Measurements from ENCODE around the gene RPL41.

Gene RPL41

GRCh38 chr12:56102683-56103065 is 13.8 kb upstream of the RPL41 start:
- TF ChIP-seq CTCF (conservative IDR thresholded peaks at IDR 0.05; ENCODE audit: control insufficient read depth, insufficient read depth, low read depth, low read length), result no peak
- no peak for DNase-seq (ENCODE audit: low read depth)
- H3K4me3 ChIP-seq (ENCODE audit: control insufficient read depth, low read depth, low read length), result no peak overlapping the region

GRCh38 chr12:56103066-56103711 is 13.2 kb upstream of the RPL41 start:
- DNase-seq (ENCODE audit: low read depth), result no peak
- no peak for TF ChIP-seq CTCF (conservative IDR thresholded peaks at IDR 0.05; ENCODE audit: control insufficient read depth, insufficient read depth, low read depth, low read length)
- peak overlapping the region; percentile 92 for H3K4me3 ChIP-seq (ENCODE audit: control insufficient read depth, low read depth, low read length)

- peak overlapping the region; percentile 92 for H3K4me3 ChIP-seq (ENCODE audit: control insufficient read depth, low read depth, low read length)
- no peak for TF ChIP-seq CTCF (conservative IDR thresholded peaks at IDR 0.05; ENCODE audit: control insufficient read depth, insufficient read depth, low read depth, low read length)
- no peak for DNase-seq (ENCODE audit: low read depth)
Observed at GRCh38 chr12:56103823-56104108, 12.7 kb upstream of the RPL41 start.

GRCh38 chr12:56104109-56104814 is 12.2 kb upstream of the RPL41 start, which contains the start of gene PA2G4:
Gene PA2G4 (plus strand): TSS chr12:56104559. CDS start chr12:56104738, 179 bp downstream.
- H3K4me3 ChIP-seq (ENCODE audit: control insufficient read depth, low read depth, low read length), result peak within 1 kb of the TSS; percentile 92
- TF ChIP-seq CTCF (conservative IDR thresholded peaks at IDR 0.05; ENCODE audit: control insufficient read depth, insufficient read depth, low read depth, low read length), result no peak
- DNase-seq (ENCODE audit: low read depth), result peak; percentile 98

- DNase-seq (ENCODE audit: low read depth), result peak; percentile 16
- H3K4me3 ChIP-seq (ENCODE audit: control insufficient read depth, low read depth, low read length), result peak overlapping the region; percentile 92
- TF ChIP-seq CTCF (conservative IDR thresholded peaks at IDR 0.05; ENCODE audit: control insufficient read depth, insufficient read depth, low read depth, low read length), result no peak
Observed at GRCh38 chr12:56104815-56105608, 11.4 kb upstream of the RPL41 start.

GRCh38 chr12:56105609-56105902 is 10.9 kb upstream of the RPL41 start:
- no peak for DNase-seq (ENCODE audit: low read depth)
- TF ChIP-seq CTCF (conservative IDR thresholded peaks at IDR 0.05; ENCODE audit: control insufficient read depth, insufficient read depth, low read depth, low read length), result no peak
- H3K4me3 ChIP-seq (ENCODE audit: control insufficient read depth, low read depth, low read length), result peak overlapping the region; percentile 92
